Astrocyte of the hippocampus (primary cell): ENCODE measurements around the gene SGCE.

Source experiments
- DNase-seq: peaks from one replicate; pipeline ENCODE4 v3.0.0; 2011; ENCODE audit warnings: low read depth, low spot score

Gene SGCE

DNA sequence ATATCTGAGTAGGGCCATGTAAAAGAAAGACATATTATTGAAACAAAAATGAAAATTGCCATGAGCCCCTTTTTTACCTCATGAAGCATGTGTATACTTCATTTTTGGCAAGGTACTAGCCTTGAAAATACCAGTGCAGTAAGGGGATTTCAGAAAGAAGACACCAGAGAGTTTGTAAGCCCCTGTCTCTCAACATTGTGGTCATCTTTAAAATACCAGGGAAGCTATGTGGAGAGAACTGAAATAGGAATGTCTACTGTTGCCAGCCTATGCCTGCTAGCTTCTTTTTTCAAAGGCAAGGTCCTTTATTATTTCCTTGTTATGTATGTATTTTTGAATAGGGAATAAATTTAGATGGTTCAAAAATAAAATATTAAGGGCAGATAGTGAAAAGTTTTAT, 88.5 kb downstream of the SGCE start:
- DNase-seq = peak; percentile 6

DNA sequence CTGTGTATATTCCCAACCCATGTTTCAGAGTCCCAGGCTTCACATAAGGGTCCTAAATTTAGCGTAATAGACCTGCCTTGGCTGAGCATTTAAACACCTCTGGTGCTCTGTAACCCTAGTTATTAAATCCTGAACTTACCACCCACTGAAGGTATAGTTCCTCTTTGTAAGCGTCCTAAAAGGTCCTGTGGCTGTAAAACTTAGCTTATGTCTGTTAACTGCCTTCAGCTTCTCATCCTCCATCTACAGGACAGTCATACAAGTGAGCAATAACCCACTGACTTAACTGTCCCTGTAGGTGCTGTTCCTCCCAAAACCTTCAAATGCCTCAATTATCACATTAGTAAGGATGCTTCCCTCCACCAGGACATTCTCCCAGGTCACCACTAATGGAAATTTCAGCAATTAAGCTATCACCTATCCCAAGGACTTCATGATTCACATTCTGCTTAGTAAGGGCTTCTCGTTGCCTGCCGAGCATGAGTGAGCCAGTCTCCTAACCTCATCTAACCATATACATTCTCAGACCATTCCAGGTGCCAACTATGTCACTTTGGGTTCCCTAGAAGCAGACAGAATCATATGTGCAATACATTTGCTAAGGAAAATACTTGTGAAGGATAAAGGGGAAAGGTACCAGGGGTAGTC, 90.6 kb downstream of the SGCE start:
- no peak for DNase-seq

DNA sequence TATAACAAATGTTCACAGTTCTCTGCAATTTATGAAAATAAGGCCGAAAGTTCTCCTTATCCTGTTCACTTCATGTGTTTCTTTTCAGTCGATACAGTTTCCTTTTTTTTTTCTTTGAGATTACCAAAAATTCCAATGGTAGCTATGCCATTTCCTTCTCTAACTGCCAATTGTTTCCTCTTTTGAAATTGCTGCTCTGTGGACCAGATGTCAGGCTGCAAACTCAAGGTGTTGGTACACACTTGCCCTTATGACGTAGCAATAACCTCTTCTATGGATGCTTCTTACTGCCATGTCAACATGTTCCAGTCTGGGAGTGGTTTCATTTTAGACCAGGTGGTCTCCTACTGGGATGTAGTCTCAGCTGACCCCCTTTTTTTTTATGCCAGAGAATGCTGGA, 93.4 kb downstream of the SGCE start:
- DNase-seq = no peak

DNA sequence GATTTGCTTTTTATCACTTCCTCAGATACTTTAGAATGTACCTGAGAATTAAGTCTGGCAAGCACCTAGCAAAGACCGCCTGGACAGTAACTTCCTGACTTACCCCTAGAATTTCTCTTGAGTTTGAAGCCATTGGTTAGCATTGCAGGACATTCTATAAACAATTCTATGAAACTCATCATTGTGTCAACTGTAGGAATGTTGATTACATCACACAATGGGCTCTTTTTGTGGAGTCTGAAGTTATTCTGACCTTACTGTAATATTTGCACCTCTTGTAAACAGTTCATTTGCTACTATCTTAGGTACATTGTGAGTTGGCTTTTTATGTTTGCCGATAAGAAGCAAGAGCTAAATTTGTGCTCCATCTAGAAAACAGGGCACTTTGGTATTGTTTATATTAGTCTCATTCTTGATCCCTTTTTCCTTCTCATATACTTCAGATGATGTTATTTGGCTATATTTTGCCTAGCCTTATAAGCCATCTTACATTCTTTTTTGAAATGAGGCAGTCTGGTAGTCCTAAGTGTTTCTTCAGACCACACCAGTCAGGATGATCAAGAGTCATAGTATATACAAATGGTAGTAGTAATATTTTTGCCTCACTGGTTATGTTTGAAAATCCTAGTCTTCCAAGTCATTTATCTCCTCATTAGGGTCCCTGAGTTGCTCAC, 94.0 kb downstream of the SGCE start:
- DNase-seq = peak; percentile 16

DNA sequence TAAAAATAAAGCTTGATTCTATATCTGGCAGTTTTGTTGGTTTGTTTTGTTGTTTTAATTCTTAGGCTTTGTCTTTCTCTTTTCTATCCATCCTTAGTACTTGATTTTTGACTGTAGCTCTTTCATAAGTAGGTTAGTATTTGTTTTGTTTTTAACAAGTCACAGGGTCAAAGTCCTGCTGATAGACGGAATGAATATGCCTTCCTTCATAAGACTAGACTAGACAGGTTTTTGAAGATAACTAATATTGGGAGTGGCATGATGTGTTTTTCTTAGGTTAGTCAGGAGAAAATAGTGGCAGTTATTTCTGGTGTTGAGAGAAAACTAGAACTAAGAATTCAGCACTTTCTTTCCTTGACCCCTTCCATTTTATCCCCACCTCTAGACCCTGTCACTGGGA, 96.0 kb downstream of the SGCE start:
- no peak for DNase-seq

DNA sequence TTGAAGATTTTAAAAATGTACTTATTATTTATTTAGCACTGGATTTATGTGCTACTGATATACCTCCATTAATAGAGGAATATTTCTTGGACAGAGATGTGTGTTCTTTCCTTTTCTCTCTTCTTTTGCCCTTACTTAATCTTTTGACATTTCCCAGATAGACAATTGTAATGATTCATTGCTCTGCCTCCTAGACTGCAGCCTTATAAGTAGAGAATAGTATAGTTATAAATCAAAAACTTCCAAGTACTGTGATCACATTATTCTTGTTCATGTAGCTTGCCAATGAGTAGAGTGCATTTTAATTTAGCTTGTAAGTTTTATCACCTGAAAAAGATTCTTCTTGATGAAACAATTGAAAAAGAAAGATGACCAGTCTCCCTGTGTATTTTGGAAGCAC, 98.7 kb downstream of the SGCE start:
- DNase-seq = no peak

DNA sequence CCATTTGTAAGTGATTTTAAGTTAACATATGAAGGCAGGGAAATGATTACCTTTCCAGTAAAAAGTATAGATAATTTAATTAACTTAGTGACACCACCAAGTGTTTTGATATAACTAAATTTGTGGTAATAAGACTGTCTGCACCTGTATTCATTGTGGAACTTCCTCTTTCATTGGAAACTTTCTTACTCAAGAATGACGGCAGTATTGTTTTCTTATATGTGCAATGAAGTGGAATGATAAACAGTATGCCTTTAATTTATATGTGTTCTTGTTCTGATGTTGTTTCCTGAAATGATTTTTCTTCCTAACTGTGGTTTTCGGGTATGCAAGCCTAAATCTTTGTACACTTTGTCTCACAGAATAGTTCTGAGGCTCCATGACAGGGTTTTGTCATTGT, 99.9 kb downstream of the SGCE start:
- DNase-seq = no peak

DNA sequence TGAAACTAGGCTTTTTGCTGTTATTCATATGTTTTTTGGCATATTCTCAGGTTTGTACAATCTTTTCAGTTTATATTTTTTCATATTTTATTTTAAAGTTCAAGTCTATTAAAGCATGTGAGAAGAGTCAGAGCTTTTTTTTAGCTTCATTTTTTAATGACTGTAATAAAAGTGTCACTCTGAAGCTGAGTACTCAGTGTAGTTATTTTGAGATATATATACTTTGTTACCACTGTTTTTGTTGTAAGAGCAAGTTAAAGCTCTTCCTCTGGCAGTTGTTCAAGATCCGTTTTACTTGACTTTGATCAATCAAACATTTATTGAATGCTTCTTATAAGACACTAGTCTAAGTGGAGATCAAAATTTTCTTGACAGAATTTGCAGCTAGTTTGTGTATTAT, 108.8 kb downstream of the SGCE start:
- no peak for DNase-seq

DNA sequence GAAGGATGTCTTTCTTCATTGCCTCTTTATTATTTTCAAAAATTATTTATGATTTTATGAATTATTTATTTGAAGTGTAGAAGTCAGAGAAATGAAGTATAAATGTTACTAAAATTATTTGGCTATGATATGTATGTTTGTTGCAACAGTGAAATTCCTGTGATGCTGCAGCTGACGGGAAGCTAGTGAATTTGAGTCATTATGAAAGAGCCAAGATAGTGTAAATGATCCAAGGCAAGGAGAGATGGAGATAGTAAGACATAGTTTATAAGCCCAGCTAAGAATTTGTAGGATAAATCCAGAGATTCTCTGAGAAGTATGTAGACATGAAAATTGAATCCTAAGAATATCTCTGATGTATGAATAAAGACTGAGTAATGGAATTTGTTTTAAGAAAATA, 115.5 kb downstream of the SGCE start:
- no peak for DNase-seq
